Activated CD4-positive, alpha-beta T cell treated with anti-CD3 and anti-CD28 coated beads, Interleukin-2, amount 10 ng/mL, durations not matched to agents 24 days and 14 days (primary cell): ENCODE data around the gene CSNK1G2. TPM values are rescaled to one million over a fixed set of nuclear protein-coding genes. Genes with fewer than 3 reads are reported as not detected.

Experiments
- DNase-seq: peaks from one replicate; pipeline ENCODE4 v3.0.0; 2022
- H3K27ac Mint-ChIP-seq: one replicate; pipeline ENCODE4 v1.8.0; 2022; ENCODE audit warnings: mild to moderate bottlenecking, mixed read lengths
- H3K27me3 Mint-ChIP-seq: one replicate; pipeline ENCODE4 v1.8.0; 2022; ENCODE audit warnings: mixed read lengths
- H3K36me3 Mint-ChIP-seq: one replicate; pipeline ENCODE4 v1.8.0; 2022; ENCODE audit warnings: low read depth, mild to moderate bottlenecking, mixed read lengths
- H3K4me1 Mint-ChIP-seq: one replicate; pipeline ENCODE4 v1.8.0; 2021; ENCODE audit warnings: mixed read lengths
- H3K4me3 Mint-ChIP-seq: one replicate; pipeline ENCODE4 v1.8.0; 2022; ENCODE audit warnings: mild to moderate bottlenecking, moderate library complexity, mixed read lengths
- H3K9me3 Mint-ChIP-seq: one replicate; pipeline ENCODE4 v1.8.0; 2021; ENCODE audit warnings: mixed read lengths
- intact Hi-C: fragments of 100-400 bp; cut with micrococcal nuclease; formaldehyde crosslinking; loops from one replicate; pipeline ENCODE4 v1.15.1; 2023
- total RNA-seq: library from RNA; stranded (reverse); gene quantifications from 2 replicates; pipeline ENCODE4 v1.2.3, GENCODE V29; 2022

The CSNK1G2 gene
- total RNA-seq, 1 donor from 2014 or later = 92.8 TPM

GRCh38 chr19:1970806-1971502 is 30.0 kb downstream of the CSNK1G2 start:
- Mint-ChIP-seq H3K4me3 (no peak overlapping the region), H3K4me1 (peaks cover 11% of the 10 kb centered on the region), H3K27me3 (no peaks in the 10 kb centered on the region), H3K36me3 (peaks cover 11% of the 10 kb centered on the region), H3K9me3 (no peaks in the 10 kb centered on the region), H3K27ac (no peak overlapping the region)
- intact Hi-C loops = no loop called here
- no peak for DNase-seq

- Mint-ChIP-seq H3K27ac (no peak overlapping the region), H3K9me3 (no peaks in the 10 kb centered on the region), H3K27me3 (no peaks in the 10 kb centered on the region), H3K4me1 (peaks cover 3% of the 10 kb centered on the region), H3K36me3 (peaks cover 12% of the 10 kb centered on the region), H3K4me3 (no peak overlapping the region)
- no peak for DNase-seq
- intact Hi-C loops = no loop called here
These were observed 33.6 kb downstream of the CSNK1G2 start for GRCh38 chr19:1974381-1975161.

- Mint-ChIP-seq H3K27me3 (no peaks in the 10 kb centered on the region), H3K36me3 (peaks cover 11% of the 10 kb centered on the region), H3K27ac (no peak overlapping the region), H3K4me3 (no peak overlapping the region), H3K4me1 (peaks cover 3% of the 10 kb centered on the region), H3K9me3 (no peaks in the 10 kb centered on the region)
- intact Hi-C loops = no loop called here
- no peak for DNase-seq
These were observed 34.1 kb downstream of the CSNK1G2 start for GRCh38 chr19:1975162-1975480.

GRCh38 chr19:1977120-1977519 is 36.1 kb downstream of the CSNK1G2 start:
- no peaks in the 10 kb centered on the region for H3K27me3 Mint-ChIP-seq
- intact Hi-C loops = no loop called here
- peaks cover 3% of the 10 kb centered on the region for H3K4me1 Mint-ChIP-seq
- H3K27ac Mint-ChIP-seq = no peak overlapping the region
- DNase-seq = no peak
- H3K36me3 Mint-ChIP-seq = peaks cover 24% of the 10 kb centered on the region
- H3K9me3 Mint-ChIP-seq = no peaks in the 10 kb centered on the region
- H3K4me3 Mint-ChIP-seq = no peak overlapping the region

GRCh38 chr19:1978346-1978894 is 37.4 kb downstream of the CSNK1G2 start:
- H3K4me1 Mint-ChIP-seq = peaks cover 1% of the 10 kb centered on the region
- H3K27me3 Mint-ChIP-seq = no peaks in the 10 kb centered on the region
- peaks cover 27% of the 10 kb centered on the region for H3K36me3 Mint-ChIP-seq
- intact Hi-C loops = no loop called here
- H3K27ac Mint-ChIP-seq = no peak overlapping the region
- no peak overlapping the region for H3K4me3 Mint-ChIP-seq
- H3K9me3 Mint-ChIP-seq = no peaks in the 10 kb centered on the region
- DNase-seq = no peak

GRCh38 chr19:1979017-1979416 is 38.0 kb downstream of the CSNK1G2 start:
- Mint-ChIP-seq H3K36me3 (peaks cover 27% of the 10 kb centered on the region), H3K27ac (no peak overlapping the region), H3K4me3 (no peak overlapping the region), H3K27me3 (no peaks in the 10 kb centered on the region), H3K4me1 (no peaks in the 10 kb centered on the region), H3K9me3 (no peaks in the 10 kb centered on the region)
- DNase-seq = no peak
- intact Hi-C loops = no loop called here

GRCh38 chr19:1979642-1980041 is 38.7 kb downstream of the CSNK1G2 start:
- Mint-ChIP-seq H3K4me1 (no peaks in the 10 kb centered on the region), H3K27ac (no peak overlapping the region), H3K9me3 (no peaks in the 10 kb centered on the region), H3K4me3 (no peak overlapping the region), H3K27me3 (no peaks in the 10 kb centered on the region), H3K36me3 (peaks cover 27% of the 10 kb centered on the region)
- no peak for DNase-seq
- intact Hi-C loops = no loop called here

- Mint-ChIP-seq H3K9me3 (no peaks in the 10 kb centered on the region), H3K27me3 (no peaks in the 10 kb centered on the region), H3K4me1 (no peaks in the 10 kb centered on the region), H3K4me3 (no peak overlapping the region), H3K36me3 (peaks cover 31% of the 10 kb centered on the region), H3K27ac (no peak overlapping the region)
- intact Hi-C loops = no loop called here
- DNase-seq = no peak
These were observed 39.3 kb downstream of the CSNK1G2 start for GRCh38 chr19:1980091-1980808.

GRCh38 chr19:1980809-1981181 is 39.8 kb downstream of the CSNK1G2 start:
- DNase-seq = no peak
- no peaks in the 10 kb centered on the region for H3K27me3 Mint-ChIP-seq
- no peaks in the 10 kb centered on the region for H3K4me1 Mint-ChIP-seq
- H3K4me3 Mint-ChIP-seq = no peak overlapping the region
- no peak overlapping the region for H3K27ac Mint-ChIP-seq
- H3K9me3 Mint-ChIP-seq = no peaks in the 10 kb centered on the region
- peaks cover 29% of the 10 kb centered on the region for H3K36me3 Mint-ChIP-seq
- intact Hi-C loops = no loop called here

- DNase-seq = no peak
- H3K27ac Mint-ChIP-seq = no peak overlapping the region
- H3K27me3 Mint-ChIP-seq = no peaks in the 10 kb centered on the region
- H3K4me1 Mint-ChIP-seq = no peaks in the 10 kb centered on the region
- intact Hi-C loops = no loop called here
- H3K4me3 Mint-ChIP-seq = no peak overlapping the region
- peaks cover 26% of the 10 kb centered on the region for H3K36me3 Mint-ChIP-seq
- H3K9me3 Mint-ChIP-seq = no peaks in the 10 kb centered on the region
These were observed 40.3 kb downstream of the CSNK1G2 start for GRCh38 chr19:1981253-1981652.

GRCh38 chr19:1984357-1984756 is 43.4 kb downstream of the CSNK1G2 start:
- intact Hi-C loops = no loop called here
- no peaks in the 10 kb centered on the region for H3K9me3 Mint-ChIP-seq
- no peak overlapping the region for H3K4me3 Mint-ChIP-seq
- peaks cover 30% of the 10 kb centered on the region for H3K36me3 Mint-ChIP-seq
- no peak overlapping the region for H3K27ac Mint-ChIP-seq
- DNase-seq = no peak
- H3K27me3 Mint-ChIP-seq = no peaks in the 10 kb centered on the region
- H3K4me1 Mint-ChIP-seq = no peaks in the 10 kb centered on the region

- no peaks in the 10 kb centered on the region for H3K9me3 Mint-ChIP-seq
- peaks cover 30% of the 10 kb centered on the region for H3K36me3 Mint-ChIP-seq
These were observed 44.8 kb downstream of the CSNK1G2 start for GRCh38 chr19:1985588-1986356.

GRCh38 chr19:1986357-1987162 is 45.6 kb downstream of the CSNK1G2 start:
- no peaks in the 10 kb centered on the region for H3K9me3 Mint-ChIP-seq
- H3K4me3 Mint-ChIP-seq = no peak overlapping the region
- intact Hi-C loops = no loop called here
- no peak overlapping the region for H3K27ac Mint-ChIP-seq
- peaks cover 25% of the 10 kb centered on the region for H3K36me3 Mint-ChIP-seq
- H3K4me1 Mint-ChIP-seq = no peaks in the 10 kb centered on the region
- DNase-seq = no peak
- H3K27me3 Mint-ChIP-seq = no peaks in the 10 kb centered on the region

More at GRCh38 chr19:1985588-1986356, 44.8 kb downstream of the CSNK1G2 start:
- intact Hi-C loops = no loop called here
- Mint-ChIP-seq H3K27ac (no peak overlapping the region), H3K27me3 (no peaks in the 10 kb centered on the region), H3K4me3 (no peak overlapping the region), H3K4me1 (no peaks in the 10 kb centered on the region)
- DNase-seq = no peak
